ENCODE results near the gene KRTAP21-2.

DNA sequence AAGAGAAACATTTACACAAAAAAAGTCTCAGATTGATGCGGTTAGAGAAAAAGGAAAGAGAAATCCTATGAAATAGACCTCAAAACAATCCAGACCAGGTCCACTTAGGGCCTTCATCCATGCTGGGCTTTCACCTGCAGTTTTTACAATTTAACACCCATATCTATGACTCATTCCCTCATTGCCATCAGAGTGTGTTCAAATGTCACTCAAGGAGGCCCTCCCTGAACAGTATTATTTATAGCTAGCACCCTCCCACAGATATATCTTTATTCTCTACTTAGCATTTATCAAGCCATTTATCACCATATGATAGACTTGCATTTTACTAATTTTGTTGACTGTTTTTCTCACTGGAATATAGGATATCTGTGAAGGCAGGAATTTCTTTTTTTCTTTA is 27.7 kb downstream of the KRTAP21-2 start:
- TF ChIP-seq, protein P1, sequence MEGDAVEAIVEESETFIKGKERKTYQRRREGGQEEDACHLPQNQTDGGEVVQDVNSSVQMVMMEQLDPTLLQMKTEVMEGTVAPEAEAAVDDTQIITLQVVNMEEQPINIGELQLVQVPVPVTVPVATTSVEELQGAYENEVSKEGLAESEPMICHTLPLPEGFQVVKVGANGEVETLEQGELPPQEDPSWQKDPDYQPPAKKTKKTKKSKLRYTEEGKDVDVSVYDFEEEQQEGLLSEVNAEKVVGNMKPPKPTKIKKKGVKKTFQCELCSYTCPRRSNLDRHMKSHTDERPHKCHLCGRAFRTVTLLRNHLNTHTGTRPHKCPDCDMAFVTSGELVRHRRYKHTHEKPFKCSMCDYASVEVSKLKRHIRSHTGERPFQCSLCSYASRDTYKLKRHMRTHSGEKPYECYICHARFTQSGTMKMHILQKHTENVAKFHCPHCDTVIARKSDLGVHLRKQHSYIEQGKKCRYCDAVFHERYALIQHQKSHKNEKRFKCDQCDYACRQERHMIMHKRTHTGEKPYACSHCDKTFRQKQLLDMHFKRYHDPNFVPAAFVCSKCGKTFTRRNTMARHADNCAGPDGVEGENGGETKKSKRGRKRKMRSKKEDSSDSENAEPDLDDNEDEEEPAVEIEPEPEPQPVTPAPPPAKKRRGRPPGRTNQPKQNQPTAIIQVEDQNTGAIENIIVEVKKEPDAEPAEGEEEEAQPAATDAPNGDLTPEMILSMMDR (IDR thresholded peaks at IDR 0.05 in 2 of 3, conservative IDR thresholded peaks at IDR 0.05 in 1 of 3; ENCODE audit: borderline replicate concordance in 1 of 3, insufficient read depth in 1 of 3, low read depth in 2 of 3, low read length in 2 of 3) = no peak
- no peak for TF ChIP-seq CEBPB (IDR thresholded peaks at IDR 0.05; ENCODE audit: low read depth)
- TF ChIP-seq, protein P2, sequence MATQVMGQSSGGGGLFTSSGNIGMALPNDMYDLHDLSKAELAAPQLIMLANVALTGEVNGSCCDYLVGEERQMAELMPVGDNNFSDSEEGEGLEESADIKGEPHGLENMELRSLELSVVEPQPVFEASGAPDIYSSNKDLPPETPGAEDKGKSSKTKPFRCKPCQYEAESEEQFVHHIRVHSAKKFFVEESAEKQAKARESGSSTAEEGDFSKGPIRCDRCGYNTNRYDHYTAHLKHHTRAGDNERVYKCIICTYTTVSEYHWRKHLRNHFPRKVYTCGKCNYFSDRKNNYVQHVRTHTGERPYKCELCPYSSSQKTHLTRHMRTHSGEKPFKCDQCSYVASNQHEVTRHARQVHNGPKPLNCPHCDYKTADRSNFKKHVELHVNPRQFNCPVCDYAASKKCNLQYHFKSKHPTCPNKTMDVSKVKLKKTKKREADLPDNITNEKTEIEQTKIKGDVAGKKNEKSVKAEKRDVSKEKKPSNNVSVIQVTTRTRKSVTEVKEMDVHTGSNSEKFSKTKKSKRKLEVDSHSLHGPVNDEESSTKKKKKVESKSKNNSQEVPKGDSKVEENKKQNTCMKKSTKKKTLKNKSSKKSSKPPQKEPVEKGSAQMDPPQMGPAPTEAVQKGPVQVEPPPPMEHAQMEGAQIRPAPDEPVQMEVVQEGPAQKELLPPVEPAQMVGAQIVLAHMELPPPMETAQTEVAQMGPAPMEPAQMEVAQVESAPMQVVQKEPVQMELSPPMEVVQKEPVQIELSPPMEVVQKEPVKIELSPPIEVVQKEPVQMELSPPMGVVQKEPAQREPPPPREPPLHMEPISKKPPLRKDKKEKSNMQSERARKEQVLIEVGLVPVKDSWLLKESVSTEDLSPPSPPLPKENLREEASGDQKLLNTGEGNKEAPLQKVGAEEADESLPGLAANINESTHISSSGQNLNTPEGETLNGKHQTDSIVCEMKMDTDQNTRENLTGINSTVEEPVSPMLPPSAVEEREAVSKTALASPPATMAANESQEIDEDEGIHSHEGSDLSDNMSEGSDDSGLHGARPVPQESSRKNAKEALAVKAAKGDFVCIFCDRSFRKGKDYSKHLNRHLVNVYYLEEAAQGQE (IDR thresholded peaks at IDR 0.05; ENCODE audit: low read depth) = no peak
- no peak for TF ChIP-seq POLR2A (IDR thresholded peaks at IDR 0.05; ENCODE audit: borderline replicate concordance, extremely low read depth, insufficient read depth, insufficient read length)
- no peak for TF ChIP-seq SP1 (IDR thresholded peaks at IDR 0.05; ENCODE audit: low read depth)

Data from HCT116 (cell line).